ENCODE results near the gene TMOD1. TPM values are rescaled to one million over a fixed set of nuclear protein-coding genes. Genes with fewer than 3 reads are reported as not detected.

The TMOD1 gene
- total and polyA plus RNA-seq, 10 of the 15 experiments (the other 5 are each of a cell fraction or from before 2014, with no cell fraction given) = 4.0 to 44.1 (median 15.4) TPM

- no peak for ATAC-seq
- no TSS peak for BruUV-seq (replicated peaks)
- H3K36me3 ChIP-seq (ENCODE audit: control insufficient read depth in 2 of 2, insufficient read depth in 2 of 2, low read length in 1 of 2) = peaks cover 2 to 9% of the 10 kb centered on the region in 2 experiments
- no peaks in the 10 kb centered on the region for H3K9me3 ChIP-seq (replicated peaks; ENCODE audit: control insufficient read depth, insufficient read depth, low read length)
- no peak overlapping the region for H3K9ac ChIP-seq (ENCODE audit: control insufficient read depth, insufficient read depth, low read length)
- CTCF ChIA-PET = interaction anchor here (1.2 to 3.3 kb wide), 6 partner anchors 14 to 91 kb away, joined by 3 to 21 read pairs (median 5); no protein-coding TSS in a partner anchor
- 36% methylated on average over 2 of the region's 2 CpGs for WGBS (ENCODE audit: insufficient coverage, insufficient replicate concordance, low lambda C conversion rate, missing lambda C conversion rate)
- SMC1A ChIA-PET (ENCODE audit: uncharacterized antibody, unreplicated experiment) = interaction anchor here (0.7 to 5.2 kb wide), 6 partner anchors 8 to 74 kb away, joined by 3 to 33 read pairs (median 11); no protein-coding TSS in a partner anchor
- RAD21 ChIA-PET (ENCODE audit: unreplicated experiment) = interaction anchor here (0.6 to 2.3 kb wide), 3 partner anchors 16 to 56 kb away, joined by 3 to 7 read pairs (median 4); no protein-coding TSS in a partner anchor
- H3K4me1 ChIP-seq (ENCODE audit: control insufficient read depth, insufficient read depth, low read length) = peaks cover 29% of the 10 kb centered on the region
- H2AFZ ChIP-seq (ENCODE audit: control insufficient read depth, low read depth, low read length) = no peak overlapping the region
- no peak for FAIRE-seq
- TF ChIP-seq CBX5 (IDR thresholded peaks at IDR 0.05; ENCODE audit: low read depth) (no peak), YBX1 (IDR thresholded peaks at IDR 0.05) (no peak), IKZF2 (IDR thresholded peaks at IDR 0.05) (no peak), RUNX3 (IDR thresholded peaks at IDR 0.05; ENCODE audit: low read length) (peak; percentile 62), NFXL1 (IDR thresholded peaks at IDR 0.05; ENCODE audit: borderline replicate concordance) (no peak), ZBTB11 (CRISPR knock-in tag; IDR thresholded peaks at IDR 0.05) (no peak), ZNF24 (IDR thresholded peaks at IDR 0.05) (no peak), IRF4 (IDR thresholded peaks at IDR 0.05; ENCODE audit: low read depth, low read length) (no peak), NR2C1 (IDR thresholded peaks at IDR 0.05) (no peak), CBFB (IDR thresholded peaks at IDR 0.05; ENCODE audit: low read depth) (peak; percentile 18; the same call in 1 of the 2 replicates), SPI1 (IDR thresholded peaks at IDR 0.05; ENCODE audit: borderline replicate concordance, insufficient read depth, low read depth, low read length) (no peak)
- intact Hi-C loops (cut with micrococcal nuclease; ENCODE audit: unreplicated experiment) = no loop called here
- no peaks in the 10 kb centered on the region for H4K20me1 ChIP-seq (ENCODE audit: control insufficient read depth, insufficient read depth)
- no peak overlapping the region for H3K27ac ChIP-seq (ENCODE audit: control insufficient read depth, insufficient read depth)
- H3K27me3 ChIP-seq (replicated peaks in 1 of 2; ENCODE audit: control insufficient read depth in 2 of 2, insufficient read depth in 2 of 2, low read length in 1 of 2) = no peaks in the 10 kb centered on the region
- no peaks in the 10 kb centered on the region; the same call in none of the 2 replicates for H3K79me2 ChIP-seq (ENCODE audit: control insufficient read depth, insufficient read depth, low read length)
- in situ Hi-C loops (cut with MboI) = no loop called here
- no peak overlapping the region for H3K4me2 ChIP-seq (ENCODE audit: control insufficient read depth, insufficient read depth)
- DNase-seq (ENCODE audit: low read depth, low spot score) = no peak
- POLR2A ChIA-PET = interaction anchor here (0.9 to 1.1 kb wide), 2 partner anchors 14 to 19 kb away, joined by 3 to 5 read pairs; no protein-coding TSS in a partner anchor
- no peak overlapping the region for H3K4me3 ChIP-seq
These were observed 24.0 kb downstream of the TMOD1 start for GRCh38 chr9:97525451-97525850.
